PFSK-1 (cell line): ENCODE data around the gene MPPE1. TPM values are rescaled to one million over a fixed set of nuclear protein-coding genes. Genes with fewer than 3 reads are reported as not detected.
A peak's percentile ranks its signal among the peaks of the same experiment; 100 is the strongest.

Experiments
- FOXP2 ChIP-seq: optimal IDR thresholded peaks from 2 replicates; pipeline ENCODE3; 2011; ENCODE audit warnings: borderline replicate concordance, control low read depth, inconsistent platforms; ENCODE audit not compliant: insufficient read depth; ENCODE audit errors: extremely low read length, extremely low read depth
- POLR2AphosphoS5 ChIP-seq: IDR thresholded peaks from 2 replicates; pipeline ENCODE4 v1.6.1; 2012; ENCODE audit warnings: low read depth, mild to moderate bottlenecking, control low read depth, low read length, moderate library complexity
- SIN3A ChIP-seq: IDR thresholded peaks from 2 replicates; pipeline ENCODE4 v1.6.1; 2012; ENCODE audit warnings: mild to moderate bottlenecking, low read length, moderate library complexity, borderline replicate concordance; ENCODE audit not compliant: insufficient read depth
- TAF1 ChIP-seq: IDR thresholded peaks from 2 replicates; pipeline ENCODE4 v1.6.1; 2012; ENCODE audit warnings: low read length, control low read depth, borderline replicate concordance; ENCODE audit not compliant: insufficient read depth
- polyA plus RNA-seq: library from polyadenylated mRNA; unstranded; fragments of >200 nt; gene quantifications from one replicate; pipeline ENCODE4 v1.2.1, GENCODE V29; 2012; ENCODE audit warnings: low read depth, missing spikeins; ENCODE audit not compliant: insufficient read length
- TF ChIP-seq, protein P1 (sequence below), 2 experiments: IDR thresholded peaks; 2 replicates each; pipeline versions ENCODE4 v1.6.1 to v1.8.0; 2011 to 2012; ENCODE audit warnings: low read depth in 2 of 2, low read length in 2 of 2, control low read depth in 1 of 2, inconsistent platforms in 1 of 2, mild to moderate bottlenecking in 1 of 2, moderate library complexity in 1 of 2; ENCODE audit not compliant: insufficient read depth in 1 of 2

MPPE1 gene, protein sequence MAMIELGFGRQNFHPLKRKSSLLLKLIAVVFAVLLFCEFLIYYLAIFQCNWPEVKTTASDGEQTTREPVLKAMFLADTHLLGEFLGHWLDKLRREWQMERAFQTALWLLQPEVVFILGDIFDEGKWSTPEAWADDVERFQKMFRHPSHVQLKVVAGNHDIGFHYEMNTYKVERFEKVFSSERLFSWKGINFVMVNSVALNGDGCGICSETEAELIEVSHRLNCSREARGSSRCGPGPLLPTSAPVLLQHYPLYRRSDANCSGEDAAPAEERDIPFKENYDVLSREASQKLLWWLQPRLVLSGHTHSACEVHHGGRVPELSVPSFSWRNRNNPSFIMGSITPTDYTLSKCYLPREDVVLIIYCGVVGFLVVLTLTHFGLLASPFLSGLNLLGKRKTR
- 9.2 TPM for polyA plus RNA-seq

GRCh38 chr18:11908182-11909060 is at the start of gene MPPE1:
Gene MPPE1, minus strand, starts transcription at chr18:11908317. Its CDS starts 11,053 bp downstream, at chr18:11897264.
- TF ChIP-seq TAF1: peak; percentile 81
- TF ChIP-seq, protein P1, sequence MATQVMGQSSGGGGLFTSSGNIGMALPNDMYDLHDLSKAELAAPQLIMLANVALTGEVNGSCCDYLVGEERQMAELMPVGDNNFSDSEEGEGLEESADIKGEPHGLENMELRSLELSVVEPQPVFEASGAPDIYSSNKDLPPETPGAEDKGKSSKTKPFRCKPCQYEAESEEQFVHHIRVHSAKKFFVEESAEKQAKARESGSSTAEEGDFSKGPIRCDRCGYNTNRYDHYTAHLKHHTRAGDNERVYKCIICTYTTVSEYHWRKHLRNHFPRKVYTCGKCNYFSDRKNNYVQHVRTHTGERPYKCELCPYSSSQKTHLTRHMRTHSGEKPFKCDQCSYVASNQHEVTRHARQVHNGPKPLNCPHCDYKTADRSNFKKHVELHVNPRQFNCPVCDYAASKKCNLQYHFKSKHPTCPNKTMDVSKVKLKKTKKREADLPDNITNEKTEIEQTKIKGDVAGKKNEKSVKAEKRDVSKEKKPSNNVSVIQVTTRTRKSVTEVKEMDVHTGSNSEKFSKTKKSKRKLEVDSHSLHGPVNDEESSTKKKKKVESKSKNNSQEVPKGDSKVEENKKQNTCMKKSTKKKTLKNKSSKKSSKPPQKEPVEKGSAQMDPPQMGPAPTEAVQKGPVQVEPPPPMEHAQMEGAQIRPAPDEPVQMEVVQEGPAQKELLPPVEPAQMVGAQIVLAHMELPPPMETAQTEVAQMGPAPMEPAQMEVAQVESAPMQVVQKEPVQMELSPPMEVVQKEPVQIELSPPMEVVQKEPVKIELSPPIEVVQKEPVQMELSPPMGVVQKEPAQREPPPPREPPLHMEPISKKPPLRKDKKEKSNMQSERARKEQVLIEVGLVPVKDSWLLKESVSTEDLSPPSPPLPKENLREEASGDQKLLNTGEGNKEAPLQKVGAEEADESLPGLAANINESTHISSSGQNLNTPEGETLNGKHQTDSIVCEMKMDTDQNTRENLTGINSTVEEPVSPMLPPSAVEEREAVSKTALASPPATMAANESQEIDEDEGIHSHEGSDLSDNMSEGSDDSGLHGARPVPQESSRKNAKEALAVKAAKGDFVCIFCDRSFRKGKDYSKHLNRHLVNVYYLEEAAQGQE (IDR thresholded peaks at IDR 0.05; ENCODE audit: insufficient read depth in 1 of 2, low read depth in 2 of 2, low read length in 2 of 2): no peak; a peak in 1 of 4 replicates
- peak; percentile 43; the same call in 1 of the 2 replicates for TF ChIP-seq SIN3A
- TF ChIP-seq POLR2AphosphoS5: peak; percentile 89

GRCh38 chr18:11957636-11958035 is 49.5 kb upstream of the MPPE1 start:
- TF ChIP-seq SIN3A: no peak
- TF ChIP-seq, protein P1 (IDR thresholded peaks at IDR 0.05; ENCODE audit: insufficient read depth in 1 of 2, low read depth in 2 of 2, low read length in 2 of 2): no peak
- TF ChIP-seq FOXP2: no peak
- TF ChIP-seq TAF1: no peak
- no peak for TF ChIP-seq POLR2AphosphoS5

DNA sequence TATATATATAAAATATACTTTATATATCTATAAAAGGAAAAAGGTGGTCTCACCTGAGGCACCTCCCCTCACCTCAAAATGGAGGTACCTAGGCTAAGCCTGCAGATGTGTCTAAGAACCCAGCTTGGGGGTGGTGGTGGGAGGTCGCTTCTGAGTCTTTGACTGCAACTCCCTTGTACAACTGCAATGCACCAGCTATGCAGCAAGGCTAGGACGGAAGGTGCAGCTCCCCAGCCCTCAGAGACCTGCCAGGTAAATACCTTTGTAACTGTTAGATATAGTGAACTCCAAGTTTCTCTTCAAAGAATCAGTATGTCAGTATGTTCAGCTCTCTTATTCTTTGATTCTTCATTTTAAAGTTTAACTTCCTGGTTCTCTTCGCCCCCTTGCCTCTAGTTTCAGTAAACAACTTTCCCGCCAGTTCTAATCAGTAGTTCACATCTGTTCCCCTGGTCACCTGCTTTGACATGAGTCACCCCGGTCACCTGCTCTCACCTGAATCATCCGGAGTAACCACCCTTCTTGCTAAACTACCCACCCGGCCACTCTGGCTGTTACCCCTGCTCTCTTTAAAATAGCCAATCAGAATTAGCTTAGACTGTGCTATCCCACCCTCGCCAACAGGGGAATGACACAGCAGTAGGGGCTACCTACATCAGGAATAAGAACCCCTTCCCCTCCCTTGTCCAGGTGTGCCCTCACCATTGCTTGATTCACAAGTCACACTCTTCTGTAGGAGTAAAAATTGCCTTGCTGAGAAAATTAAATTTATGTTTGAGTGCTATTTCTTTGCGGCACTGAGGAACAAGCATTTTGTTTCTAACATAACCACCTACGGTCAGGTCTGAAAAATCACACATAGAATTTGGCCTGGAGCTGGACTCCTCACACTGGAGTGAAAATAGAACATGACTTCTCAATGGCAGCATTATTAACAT is 48.5 kb upstream of the MPPE1 start:
- no peak for TF ChIP-seq FOXP2
- TF ChIP-seq, protein P1 (IDR thresholded peaks at IDR 0.05; ENCODE audit: insufficient read depth in 1 of 2, low read depth in 2 of 2, low read length in 2 of 2): no peak
- TF ChIP-seq TAF1: no peak
- TF ChIP-seq SIN3A: no peak
- no peak for TF ChIP-seq POLR2AphosphoS5

- TF ChIP-seq FOXP2 (no peak), SIN3A (no peak), TAF1 (no peak), POLR2AphosphoS5 (no peak)
- TF ChIP-seq, protein P1 (IDR thresholded peaks at IDR 0.05; ENCODE audit: insufficient read depth in 1 of 2, low read depth in 2 of 2, low read length in 2 of 2): no peak
These were observed 47.3 kb upstream of the MPPE1 start for GRCh38 chr18:11955239-11956029.
